ENCODE measurements around the gene TLCD5. TPM values are rescaled to one million over a fixed set of nuclear protein-coding genes. Genes with fewer than 3 reads are reported as not detected.

Gene TLCD5
- total and polyA plus RNA-seq, 4 donors, result 2.0 to 10.8 (median 3.1) TPM

- no peak overlapping the region for H3K4me3 ChIP-seq
- H3K27ac ChIP-seq (ENCODE audit: low read depth in 1 of 2, low read length in 1 of 2), result no peak overlapping the region
- H3K4me1 ChIP-seq (ENCODE audit: control insufficient read depth in 5 of 5, insufficient read depth in 5 of 5, low read length in 5 of 5), result no peaks in the 10 kb centered on the region
- H3K27me3 ChIP-seq (ENCODE audit: control insufficient read depth in 3 of 3, insufficient read depth in 3 of 3, low read length in 2 of 3), result peaks cover 0 to 15% (median 6%) of the 10 kb centered on the region in 3 donors
- no peak for DNase-seq
- H3K9me3 ChIP-seq (ENCODE audit: control insufficient read depth in 4 of 4, insufficient read depth in 3 of 4, low read length in 3 of 4), result peaks cover 0 to 2% (median 0%) of the 10 kb centered on the region in 4 donors
- H3K36me3 ChIP-seq (ENCODE audit: control insufficient read depth in 4 of 4, insufficient read depth in 4 of 4, low read length in 4 of 4), result no peaks in the 10 kb centered on the region
- TF ChIP-seq CTCF (IDR thresholded peaks at IDR 0.05; ENCODE audit: control extremely low read depth, extremely low read depth), result no peak
- H3K9ac ChIP-seq (ENCODE audit: insufficient read depth in 1 of 2, low read length in 2 of 2), result no peak overlapping the region
- ATAC-seq (ENCODE audit: insufficient read depth, low FRiP score), result no peak
- WGBS, 2 donors, result 44 to 67% methylated on average over 5 of the region's 5 CpGs
Observed at GRCh38 chr11:120293038-120293800, 31.9 kb upstream of the TLCD5 start.

- H3K9me3 ChIP-seq (ENCODE audit: control insufficient read depth in 4 of 4, insufficient read depth in 3 of 4, low read length in 3 of 4), result peaks cover 0 to 2% (median 0%) of the 10 kb centered on the region in 4 donors
- ATAC-seq (ENCODE audit: insufficient read depth, low FRiP score), result no peak
- H3K27ac ChIP-seq (ENCODE audit: low read depth in 1 of 2, low read length in 1 of 2), result no peak overlapping the region
- DNase-seq, result no peak
- H3K36me3 ChIP-seq (ENCODE audit: control insufficient read depth in 4 of 4, insufficient read depth in 4 of 4, low read length in 4 of 4), result no peaks in the 10 kb centered on the region
- H3K27me3 ChIP-seq (ENCODE audit: control insufficient read depth in 3 of 3, insufficient read depth in 3 of 3, low read length in 2 of 3), result peaks cover 0 to 12% (median 6%) of the 10 kb centered on the region in 3 donors
- no peak overlapping the region for H3K9ac ChIP-seq (ENCODE audit: insufficient read depth in 1 of 2, low read length in 2 of 2)
- H3K4me1 ChIP-seq (ENCODE audit: control insufficient read depth in 5 of 5, insufficient read depth in 5 of 5, low read length in 5 of 5), result no peaks in the 10 kb centered on the region
- H3K4me3 ChIP-seq, result no peak overlapping the region
- no peak for TF ChIP-seq CTCF (IDR thresholded peaks at IDR 0.05; ENCODE audit: control extremely low read depth, extremely low read depth)
- 79 to 87% methylated on average over 5 of the region's 5 CpGs for WGBS, 2 donors
Observed at GRCh38 chr11:120294096-120294495, 31.0 kb upstream of the TLCD5 start.

GRCh38 chr11:120295099-120295498 is 30.0 kb upstream of the TLCD5 start:
- H3K9me3 ChIP-seq (ENCODE audit: control insufficient read depth in 4 of 4, insufficient read depth in 3 of 4, low read length in 3 of 4), result peaks cover 0 to 2% (median 0%) of the 10 kb centered on the region in 4 donors
- H3K4me3 ChIP-seq, result no peak overlapping the region
- H3K4me1 ChIP-seq (ENCODE audit: control insufficient read depth in 5 of 5, insufficient read depth in 5 of 5, low read length in 5 of 5), result no peaks in the 10 kb centered on the region
- H3K27me3 ChIP-seq (ENCODE audit: control insufficient read depth in 3 of 3, insufficient read depth in 3 of 3, low read length in 2 of 3), result peaks cover 0 to 12% (median 6%) of the 10 kb centered on the region in 3 donors
- no peak for ATAC-seq (ENCODE audit: insufficient read depth, low FRiP score)
- no peak overlapping the region for H3K27ac ChIP-seq (ENCODE audit: low read depth in 1 of 2, low read length in 1 of 2)
- 35 to 47% methylated on average over 4 of the region's 4 CpGs for WGBS, 2 donors
- no peak for TF ChIP-seq CTCF (IDR thresholded peaks at IDR 0.05; ENCODE audit: control extremely low read depth, extremely low read depth)
- no peak for DNase-seq
- H3K9ac ChIP-seq (ENCODE audit: insufficient read depth in 1 of 2, low read length in 2 of 2), result no peak overlapping the region
- H3K36me3 ChIP-seq (ENCODE audit: control insufficient read depth in 4 of 4, insufficient read depth in 4 of 4, low read length in 4 of 4), result no peaks in the 10 kb centered on the region

Measured in lung (tissue), 12 donors.